TTC549 (cell line): ENCODE results near the gene GPM6B.
"Not testable (repeated sequence)": the region's sequence is repeated elsewhere in the genome, so short reads cannot be mapped to it uniquely, and the experiment has no call there.

ENCODE experiments used
- FAIRE-seq: peaks from 2 replicates; lab custom pipeline; 2012; peaks lifted over from hg19 to GRCh38; lab: Jason Lieb, UNC

Gene GPM6B

DNA sequence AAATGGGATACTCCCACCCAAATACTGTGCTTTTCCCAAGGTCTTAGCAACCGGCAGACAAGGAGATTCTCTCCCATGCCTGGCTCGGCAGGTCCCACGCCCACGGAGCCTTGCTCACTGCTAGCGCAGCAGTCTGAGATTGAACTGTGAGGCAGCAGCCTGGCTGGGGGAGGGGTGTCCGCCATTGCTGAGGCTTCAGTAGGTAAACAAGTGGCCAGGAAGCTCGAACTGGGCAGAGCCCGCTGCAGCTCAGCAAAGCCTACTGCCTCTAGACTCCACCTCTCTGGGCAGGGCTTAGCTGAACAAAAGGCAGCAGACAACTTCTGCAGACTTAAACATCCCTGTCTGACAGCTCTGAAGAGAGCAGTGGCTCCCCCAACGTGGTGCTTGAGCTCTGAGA lies 92.0 kb downstream of the GPM6B start:
- not testable (repeated sequence) for FAIRE-seq

- no peak for FAIRE-seq
Observed at GRCh38 chrX:13721819-13722519, 94.9 kb downstream of the GPM6B start.

DNA sequence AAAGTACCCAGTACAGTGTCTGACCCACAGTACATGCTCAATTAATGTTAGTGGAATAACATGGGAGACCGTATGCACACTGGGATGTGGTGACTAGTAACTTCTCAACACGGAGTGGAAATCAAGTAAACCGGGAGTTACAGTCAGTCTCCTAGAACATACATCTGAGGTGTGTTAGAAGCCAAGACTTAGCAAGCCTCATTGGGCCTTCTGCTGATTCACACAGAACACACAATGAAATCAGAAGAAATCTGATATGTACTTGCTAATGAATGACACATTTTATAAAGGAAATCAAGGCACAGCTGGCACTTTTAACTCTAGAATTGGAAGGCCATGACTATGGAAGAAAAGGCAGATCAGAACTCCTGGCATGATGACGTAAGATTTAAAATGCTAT lies 95.5 kb downstream of the GPM6B start:
- no peak for FAIRE-seq
